IPS-NIHi7 (cell line): ENCODE results near the gene PTCH2.
"Not testable (repeated sequence)": the region's sequence is repeated elsewhere in the genome, so short reads cannot be mapped to it uniquely, and the experiment has no call there.

ENCODE experiments used
- DNase-seq: peaks from one replicate; pipeline ENCODE4 v3.0.0; 2012; ENCODE audit warnings: mixed read lengths; ENCODE audit errors: extremely low spot score

PTCH2 gene

DNA sequence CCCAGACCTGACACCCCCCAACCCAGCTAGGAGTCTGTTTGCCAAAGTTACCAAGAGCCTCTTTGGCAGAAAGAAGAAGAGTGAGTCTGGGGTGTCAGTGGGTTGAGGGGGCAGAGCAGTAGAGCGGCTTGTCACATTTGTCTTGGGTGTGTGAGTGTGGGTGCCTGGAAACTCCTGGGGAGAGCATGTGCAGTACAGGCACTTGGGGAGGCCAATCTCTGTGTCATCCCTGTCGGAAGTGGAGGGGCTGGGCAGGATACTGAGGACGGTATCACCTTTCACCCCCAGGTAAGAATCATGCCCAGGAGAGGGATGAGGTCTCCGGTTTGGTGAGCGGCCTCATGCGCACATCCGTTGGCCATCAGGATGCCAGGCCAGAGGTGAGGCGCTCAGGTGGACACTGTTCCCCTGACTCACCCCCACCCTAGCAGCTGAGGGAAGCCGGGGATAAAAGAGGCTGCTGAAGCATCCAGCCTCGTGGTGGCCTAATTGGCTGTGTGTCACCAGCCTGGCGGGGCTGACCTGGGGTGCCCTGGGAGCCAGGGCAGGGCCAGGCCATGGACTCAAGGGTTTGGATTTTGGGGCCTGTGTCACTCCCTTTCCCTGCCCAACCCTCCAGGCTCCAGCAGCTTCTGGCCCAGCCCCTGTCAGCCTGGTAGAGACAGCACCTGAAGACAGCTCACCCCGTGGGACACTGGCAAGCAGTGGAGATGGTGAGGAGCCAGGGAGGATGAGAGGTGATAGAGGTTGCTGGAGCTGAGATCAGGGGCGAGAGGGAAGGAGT, 39.5 kb downstream of the PTCH2 start:
- DNase-seq: no peak

DNA sequence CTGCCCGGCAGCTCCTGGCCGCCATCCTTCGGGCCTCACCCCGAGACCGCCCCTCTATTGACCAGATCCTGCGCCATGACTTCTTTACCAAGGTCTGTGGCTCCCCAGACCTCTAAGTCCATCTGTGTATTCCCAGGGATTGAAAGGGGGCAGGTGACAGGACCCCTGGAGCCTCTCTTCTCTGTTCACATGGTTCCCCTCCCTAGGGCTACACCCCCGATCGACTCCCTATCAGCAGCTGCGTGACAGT, 40.1 kb downstream of the PTCH2 start:
- DNase-seq: no peak

DNA sequence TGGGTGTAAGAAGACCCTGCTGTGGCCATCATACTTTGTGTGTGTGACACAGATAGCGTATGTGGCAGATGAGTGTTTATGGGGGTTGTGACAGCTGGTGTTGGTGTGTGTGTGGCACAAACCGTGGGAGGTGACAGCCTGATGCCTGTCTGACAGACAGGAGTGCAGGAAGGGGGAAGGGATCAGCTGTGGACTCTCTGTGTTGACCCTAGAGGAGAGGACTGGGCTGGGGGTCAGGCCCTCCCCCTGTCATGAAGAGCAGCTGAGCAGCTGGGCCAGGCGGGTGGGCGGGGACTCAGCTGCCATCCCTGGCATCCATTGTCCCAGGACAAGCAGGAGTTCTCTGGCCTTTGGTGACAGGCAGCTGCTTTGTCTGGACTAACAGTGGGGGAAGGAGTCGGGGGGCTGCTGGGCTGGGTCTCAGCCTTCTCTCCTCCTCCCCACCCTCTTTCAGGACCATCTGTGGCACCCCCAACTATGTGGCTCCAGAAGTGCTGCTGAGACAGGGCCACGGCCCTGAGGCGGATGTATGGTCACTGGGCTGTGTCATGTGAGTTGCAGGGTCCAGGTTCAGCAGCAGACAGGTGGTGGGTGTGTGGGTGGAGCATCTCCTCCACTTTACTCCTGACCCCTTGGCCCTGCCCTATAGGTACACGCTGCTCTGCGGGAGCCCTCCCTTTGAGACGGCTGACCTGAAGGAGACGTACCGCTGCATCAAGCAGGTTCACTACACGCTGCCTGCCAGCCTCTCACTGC, 40.6 kb downstream of the PTCH2 start:
- no peak for DNase-seq

DNA sequence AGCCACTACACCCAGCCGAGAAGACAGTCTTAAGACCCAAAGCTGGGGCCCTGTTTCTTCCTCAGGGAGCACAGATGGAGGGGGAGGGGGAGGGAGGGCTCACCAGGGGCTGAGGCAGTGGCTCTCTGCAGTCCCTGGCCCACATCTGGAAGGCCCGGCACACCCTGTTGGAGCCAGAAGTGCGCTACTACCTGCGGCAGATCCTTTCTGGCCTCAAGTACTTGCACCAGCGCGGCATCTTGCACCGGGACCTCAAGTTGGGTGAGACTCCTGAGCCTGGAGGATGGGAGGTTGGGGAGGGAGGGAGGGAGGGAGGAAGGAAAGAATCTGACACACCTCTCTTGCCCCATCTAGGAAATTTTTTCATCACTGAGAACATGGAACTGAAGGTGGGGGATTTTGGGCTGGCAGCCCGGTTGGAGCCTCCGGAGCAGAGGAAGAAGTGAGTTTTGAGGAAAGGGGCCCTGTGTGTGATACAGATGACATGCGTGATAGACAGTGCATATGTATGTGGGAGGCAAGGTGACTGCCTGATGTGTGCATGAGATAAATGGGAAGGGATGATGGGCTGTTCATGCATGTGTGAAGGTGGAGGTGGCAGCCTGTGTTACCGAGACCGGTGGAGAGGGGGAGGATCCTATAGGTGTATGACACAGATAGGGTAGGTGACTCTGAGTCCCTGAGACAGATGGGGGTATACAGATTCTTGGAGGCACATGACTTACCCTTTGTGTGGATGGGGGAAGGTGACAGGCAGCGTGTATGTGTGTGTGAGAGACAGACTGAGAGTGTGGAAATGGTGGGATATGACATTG, 41.4 kb downstream of the PTCH2 start:
- no peak for DNase-seq

DNA sequence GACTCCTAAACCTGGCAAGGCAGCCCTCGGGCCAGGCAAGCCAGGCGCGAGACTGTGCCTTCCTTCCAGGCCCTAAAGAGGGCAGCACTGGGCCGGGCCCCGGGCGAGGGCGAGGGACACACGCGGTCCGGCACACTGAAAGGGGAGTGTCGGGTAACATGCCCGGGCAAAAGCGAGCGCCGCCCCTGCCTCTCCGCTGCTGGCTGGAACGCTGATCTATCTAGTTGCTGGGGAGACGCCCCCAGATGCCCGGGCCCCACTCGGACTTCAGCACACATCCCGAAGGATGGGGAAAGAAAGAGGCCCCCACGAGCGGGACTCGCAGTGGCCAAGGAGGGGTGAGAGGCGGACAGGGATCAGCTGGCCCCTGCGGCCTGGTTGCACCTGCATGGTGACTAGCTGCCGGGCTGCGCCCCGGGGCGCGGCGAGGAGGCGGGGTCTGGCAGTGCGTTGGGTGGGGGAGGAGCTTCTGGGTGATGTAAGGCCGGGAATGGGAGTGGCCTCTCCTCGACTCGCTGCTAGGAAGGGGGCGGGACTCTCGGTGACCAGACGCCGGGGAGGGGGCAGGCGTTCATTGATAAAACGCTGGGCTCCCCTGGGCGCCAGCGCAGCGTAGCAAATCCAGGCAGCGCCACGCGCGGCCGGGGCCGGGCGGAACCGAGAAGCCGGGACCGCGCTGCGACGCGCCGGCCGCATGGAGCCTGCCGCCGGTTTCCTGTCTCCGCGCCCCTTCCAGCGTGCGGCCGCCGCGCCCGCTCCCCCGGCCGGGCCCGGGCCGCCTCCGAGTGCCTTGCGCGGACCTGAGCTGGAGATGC, 43.1 kb downstream of the PTCH2 start, which contains the start of gene PLK3:
TSS of gene PLK3 (plus strand) at position 608 of the 815 bp plus-strand sequence. CDS start at position 695, 87 bp downstream.
- peak; percentile 88 for DNase-seq

DNA sequence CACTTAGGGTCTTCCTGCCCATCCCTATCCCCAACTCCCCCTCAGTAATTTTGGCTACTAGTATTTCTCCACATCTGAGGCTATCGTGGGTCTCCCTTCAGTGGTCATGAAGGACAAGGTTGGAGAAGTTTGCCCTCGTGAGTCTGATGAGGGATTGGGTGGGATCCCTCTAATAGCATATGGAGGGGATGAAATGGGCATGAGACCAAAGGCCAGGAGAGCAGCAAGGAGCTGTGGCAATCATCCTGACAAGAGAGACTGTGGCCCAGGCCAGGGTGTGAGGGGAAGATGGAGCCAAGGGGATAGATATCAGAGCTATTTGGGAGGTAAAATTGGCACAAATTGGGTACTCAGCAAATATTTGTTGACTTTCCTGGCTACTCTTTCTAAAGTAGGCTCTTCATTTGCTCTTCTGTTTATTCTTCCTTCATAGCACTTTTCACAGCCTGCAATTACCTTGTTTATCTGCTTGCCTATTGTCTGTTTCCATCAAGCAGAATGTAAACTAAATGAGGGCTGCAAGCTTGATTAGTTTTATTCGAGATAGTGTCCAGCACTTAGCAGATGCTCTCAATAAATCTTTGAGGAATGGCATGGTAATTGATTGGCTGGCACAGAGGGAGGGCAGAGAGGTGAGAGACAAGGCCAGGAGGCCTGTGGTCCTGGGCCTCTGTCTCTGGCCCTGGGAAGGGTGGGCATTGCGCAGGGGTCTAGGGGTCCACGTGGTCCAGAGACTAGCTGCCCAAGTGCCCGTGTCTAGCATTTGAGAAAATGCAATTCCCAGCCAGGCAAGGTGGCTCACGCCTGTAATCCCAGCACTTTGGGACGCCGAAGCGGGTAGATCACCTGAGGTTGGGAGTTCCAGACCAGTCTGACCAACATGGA, 44.3 kb downstream of the PTCH2 start:
- DNase-seq: no peak

DNA sequence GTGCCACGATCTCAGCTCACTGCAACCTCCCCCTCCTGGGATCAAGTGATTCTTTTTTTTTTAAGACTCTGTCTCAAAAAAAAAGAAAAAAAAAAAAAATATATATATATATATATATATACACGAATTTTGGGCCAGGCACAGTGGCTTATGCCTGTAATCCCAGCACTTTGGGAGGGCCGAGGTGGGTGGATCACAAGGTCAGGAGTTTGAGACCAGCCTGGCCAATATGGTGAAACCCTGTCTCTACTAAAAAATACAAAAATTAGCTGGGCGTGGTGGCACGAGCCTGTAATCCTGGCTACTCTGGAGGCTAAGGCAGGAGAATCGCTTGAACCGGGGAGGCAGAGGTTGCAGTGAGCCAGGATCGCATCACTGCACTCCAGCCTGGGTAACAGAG, 45.2 kb downstream of the PTCH2 start:
- not testable (repeated sequence) for DNase-seq

DNA sequence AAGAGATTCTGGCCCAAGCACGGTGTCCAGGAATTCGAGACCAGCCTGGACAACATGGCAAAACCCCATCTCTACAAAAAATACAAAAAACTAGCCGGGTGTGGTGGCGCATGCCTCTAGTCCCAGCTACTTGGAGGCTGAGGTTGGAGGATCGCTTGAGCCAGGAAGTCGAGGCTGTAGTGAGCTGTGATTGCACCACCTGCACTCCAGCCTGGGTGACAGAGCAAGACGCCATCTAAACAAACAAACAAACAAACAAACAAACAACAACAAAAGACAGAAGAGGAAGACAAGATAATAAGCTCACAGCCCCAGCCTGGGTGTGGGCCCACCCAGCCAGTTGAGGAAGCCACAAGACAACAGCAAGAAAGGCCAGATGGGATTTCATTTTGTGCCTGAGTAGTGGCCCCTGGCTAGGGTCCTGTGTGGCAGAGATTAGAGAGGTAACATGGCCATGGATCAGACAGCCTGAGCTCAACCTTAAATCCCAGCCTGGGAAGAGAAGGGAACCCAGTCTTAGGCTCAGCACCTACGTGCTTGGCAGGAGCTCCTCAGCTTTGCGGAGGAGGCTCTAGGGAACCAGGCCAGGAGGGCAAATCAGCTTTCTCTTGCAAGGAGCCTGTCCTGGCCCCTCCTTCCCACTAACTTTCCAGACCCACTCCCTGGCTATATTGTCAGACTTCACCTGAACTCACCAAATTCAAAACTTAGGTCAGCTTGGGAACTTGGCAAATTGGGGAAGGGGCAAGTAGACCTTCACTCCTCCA, 50.1 kb downstream of the PTCH2 start:
- DNase-seq: no peak

DNA sequence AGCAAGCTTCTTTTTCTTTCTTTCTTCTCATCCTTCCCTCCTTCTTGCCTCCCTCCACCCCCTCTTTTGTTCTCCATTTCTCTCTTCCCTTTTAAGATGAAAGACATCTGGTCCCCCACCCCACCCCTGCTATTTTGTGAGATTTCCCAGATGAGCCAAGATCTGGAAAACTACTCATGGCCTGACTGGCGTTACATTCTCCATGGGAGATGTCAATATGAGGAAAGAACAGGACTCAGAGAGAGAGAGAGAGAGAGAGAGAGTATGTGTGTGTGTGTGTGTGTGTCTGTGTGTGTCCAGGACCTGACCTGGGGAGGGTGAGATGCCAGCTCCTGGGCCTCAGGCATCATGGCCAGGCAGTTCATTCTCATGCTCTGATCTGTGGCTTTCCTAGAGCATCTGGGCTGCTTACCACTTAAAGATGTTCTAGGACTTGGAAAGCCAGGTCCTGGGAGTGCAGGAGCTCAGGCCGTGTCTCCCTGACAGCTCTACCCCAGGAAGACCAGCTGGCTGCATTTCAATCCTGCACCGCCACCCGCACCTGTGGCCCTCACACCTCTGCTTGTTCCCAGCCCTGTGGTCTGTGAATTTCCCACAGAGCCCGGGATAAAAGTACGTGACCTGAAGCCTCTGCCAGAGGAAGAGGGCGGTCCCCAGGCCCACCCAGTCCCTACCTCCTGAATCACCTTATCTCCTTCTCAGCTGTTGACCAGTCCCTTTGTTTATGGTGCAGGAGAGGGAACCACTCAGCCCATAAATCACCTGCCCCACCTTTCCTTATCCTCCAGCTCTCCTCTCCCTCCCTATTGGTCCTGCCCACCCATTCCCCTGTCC, 51.9 kb downstream of the PTCH2 start:
- DNase-seq: no peak

DNA sequence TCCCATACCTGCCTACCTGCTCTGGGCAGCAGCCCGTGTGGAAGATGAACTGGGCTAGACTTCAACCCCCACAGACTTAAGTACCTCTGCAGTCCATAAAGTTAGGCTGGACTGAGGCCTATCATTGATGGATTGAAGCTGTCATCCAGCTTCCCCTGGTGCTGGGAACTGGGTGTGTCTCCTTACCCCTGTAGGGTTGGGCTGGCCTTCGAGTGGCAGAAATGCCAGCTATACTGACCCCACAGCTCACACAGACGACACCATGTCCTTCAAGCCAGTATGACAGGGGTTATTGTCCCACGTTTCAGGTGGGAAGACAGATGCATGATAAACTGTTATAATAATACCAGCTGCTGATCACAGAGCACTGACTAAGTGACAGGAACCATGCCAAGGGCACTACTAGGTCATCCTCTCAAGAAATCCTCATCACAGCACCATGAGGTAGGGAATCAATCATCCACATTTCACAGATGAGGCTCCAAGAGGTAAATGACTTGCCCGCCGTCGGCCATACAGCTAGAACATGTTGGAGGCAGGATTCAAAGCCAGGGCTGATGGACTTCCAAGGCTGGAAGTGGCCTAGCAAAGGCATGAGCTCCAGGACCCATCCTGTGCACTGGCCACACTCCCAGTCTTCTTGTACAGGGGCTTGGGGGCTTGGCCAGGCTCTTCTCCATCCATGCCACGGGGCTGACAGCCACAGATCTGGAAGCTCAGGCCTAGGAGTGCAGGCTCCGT, 54.8 kb downstream of the PTCH2 start, which contains the start of gene BEST4:
TSS of gene BEST4 (minus strand) at position 51 of the 741 bp plus-strand sequence. CDS start 465 bp downstream, outside the sequence.
- DNase-seq: no peak

DNA sequence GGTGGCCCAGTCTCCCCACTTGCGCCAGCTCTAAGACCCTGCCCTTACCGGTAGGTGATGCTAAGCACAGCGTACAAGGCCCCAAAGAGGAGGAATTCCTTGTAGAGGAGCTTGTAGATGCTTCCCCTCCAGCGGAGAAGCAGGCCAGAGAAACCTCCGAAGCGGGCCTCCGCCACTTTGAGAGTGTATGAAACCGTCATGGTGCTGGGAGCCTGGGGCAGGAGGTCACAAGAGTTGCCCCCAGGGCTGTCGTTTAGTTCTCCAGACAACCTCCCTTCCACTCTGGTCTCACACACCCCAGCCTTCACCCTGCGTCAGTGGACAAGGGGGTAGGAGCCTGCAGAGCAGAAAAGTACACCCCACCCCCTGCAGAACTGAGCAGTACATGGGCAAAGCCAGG, 55.5 kb downstream of the PTCH2 start:
- DNase-seq: no peak

DNA sequence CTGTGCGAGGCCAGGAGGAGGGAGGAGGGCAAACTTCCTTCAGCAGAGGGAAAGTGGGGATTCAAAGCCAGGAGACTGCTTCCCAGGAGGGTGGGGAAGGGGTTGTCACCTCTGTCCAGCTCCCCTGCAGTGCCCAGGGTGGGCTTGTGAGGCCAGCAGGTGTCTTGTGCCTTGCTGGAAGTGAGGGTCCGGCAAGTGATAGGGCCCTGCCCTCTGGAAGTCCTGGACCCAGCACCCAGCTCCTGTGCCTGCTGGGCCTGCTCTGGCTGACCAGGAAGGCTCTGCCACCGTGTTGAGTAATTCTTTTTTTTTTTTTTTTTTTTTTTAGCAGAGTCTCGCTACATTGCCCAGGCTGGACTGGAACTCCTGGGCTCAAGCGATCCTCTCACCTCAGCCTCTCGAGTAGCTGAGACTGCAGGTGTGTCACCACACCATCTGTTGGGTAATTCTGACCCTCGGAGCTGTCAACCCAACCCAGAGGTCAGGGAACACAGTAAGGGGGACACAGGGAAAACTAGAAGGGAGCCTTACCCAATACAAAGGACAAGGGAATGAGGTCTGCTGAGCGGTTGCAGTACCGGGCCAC, 56.1 kb downstream of the PTCH2 start:
- no peak for DNase-seq

DNA sequence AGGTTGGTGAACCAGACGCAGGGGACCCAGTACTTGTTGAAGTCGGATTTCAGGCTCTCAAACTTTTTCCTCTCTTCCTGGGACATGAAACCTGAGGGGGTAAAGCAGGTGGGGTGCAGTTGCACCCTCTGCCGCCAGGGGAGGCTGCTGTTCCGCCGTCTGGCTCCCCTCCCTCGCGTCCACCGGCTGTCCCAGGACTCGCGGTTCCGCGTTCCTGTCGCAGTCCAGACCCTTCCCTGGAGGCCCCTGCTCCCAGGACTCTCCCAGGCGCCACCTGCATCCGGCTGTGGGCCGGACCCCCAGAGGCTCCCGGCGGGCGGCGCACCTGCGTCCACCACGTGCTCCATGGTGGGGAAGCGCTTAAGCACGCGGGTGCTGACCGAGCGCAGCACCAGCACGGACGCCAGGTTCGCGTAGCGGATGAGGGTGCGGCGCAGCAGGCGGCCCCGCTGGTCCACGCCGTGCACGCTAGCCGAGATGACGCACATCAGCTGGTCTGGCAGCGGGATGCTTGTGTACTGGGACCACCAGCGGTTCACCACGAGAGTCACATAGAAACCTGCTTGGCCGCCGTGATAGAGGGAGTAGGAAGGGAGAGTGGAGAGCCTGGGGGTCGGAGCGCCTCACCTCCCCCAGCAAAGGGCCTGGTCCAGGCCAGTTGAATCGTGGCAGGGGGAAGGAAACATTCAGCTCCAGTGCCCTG, 56.8 kb downstream of the PTCH2 start:
- DNase-seq: peak; percentile 79

DNA sequence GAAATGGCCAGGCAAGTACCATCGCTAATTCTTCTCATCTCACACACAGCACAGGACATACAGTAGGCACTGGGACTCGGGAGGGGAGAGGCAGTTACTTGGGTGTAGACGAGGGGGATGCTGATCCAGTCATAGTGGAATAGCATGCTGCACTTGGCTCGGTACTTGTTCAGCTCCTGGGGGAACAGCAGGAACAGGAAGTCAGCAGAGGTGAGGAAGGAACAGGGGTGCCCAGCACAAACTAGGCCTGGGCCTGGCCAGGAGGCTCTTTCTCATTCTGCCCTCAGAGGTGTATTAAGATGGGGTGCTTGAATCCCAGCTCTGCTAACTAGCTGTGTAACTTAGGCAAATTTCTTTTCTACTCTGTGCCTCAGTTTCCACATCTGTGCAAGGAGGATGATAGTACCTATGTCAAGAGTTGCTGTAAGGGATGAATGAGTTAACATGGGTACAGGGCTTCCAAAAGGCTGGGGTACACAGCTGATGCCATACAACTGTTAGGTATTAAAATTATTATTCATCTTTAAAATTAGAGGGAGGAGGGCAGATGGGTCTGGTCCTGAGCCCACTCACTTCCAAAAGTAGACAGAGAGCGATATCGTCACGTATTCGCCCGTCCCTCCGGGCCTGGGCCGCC, 57.4 kb downstream of the PTCH2 start:
- no peak for DNase-seq

DNA sequence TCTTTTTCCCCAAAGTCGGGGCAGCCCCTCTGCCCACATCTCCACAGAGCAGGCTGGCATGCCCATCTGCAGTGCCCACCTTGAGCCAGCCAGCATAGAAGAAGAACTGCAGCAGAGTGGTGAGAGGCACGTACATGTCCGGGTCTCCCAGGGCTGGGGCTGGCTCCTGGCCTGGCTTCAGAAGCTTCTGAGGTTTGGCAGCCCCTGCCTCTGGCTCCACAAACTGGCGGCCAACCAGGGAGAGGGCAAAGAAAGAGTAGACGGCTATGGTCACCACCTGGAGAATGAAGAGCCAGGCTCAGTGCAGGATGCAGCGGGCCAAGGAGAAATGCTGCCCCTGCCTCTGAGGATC, 58.0 kb downstream of the PTCH2 start:
- DNase-seq: no peak

DNA sequence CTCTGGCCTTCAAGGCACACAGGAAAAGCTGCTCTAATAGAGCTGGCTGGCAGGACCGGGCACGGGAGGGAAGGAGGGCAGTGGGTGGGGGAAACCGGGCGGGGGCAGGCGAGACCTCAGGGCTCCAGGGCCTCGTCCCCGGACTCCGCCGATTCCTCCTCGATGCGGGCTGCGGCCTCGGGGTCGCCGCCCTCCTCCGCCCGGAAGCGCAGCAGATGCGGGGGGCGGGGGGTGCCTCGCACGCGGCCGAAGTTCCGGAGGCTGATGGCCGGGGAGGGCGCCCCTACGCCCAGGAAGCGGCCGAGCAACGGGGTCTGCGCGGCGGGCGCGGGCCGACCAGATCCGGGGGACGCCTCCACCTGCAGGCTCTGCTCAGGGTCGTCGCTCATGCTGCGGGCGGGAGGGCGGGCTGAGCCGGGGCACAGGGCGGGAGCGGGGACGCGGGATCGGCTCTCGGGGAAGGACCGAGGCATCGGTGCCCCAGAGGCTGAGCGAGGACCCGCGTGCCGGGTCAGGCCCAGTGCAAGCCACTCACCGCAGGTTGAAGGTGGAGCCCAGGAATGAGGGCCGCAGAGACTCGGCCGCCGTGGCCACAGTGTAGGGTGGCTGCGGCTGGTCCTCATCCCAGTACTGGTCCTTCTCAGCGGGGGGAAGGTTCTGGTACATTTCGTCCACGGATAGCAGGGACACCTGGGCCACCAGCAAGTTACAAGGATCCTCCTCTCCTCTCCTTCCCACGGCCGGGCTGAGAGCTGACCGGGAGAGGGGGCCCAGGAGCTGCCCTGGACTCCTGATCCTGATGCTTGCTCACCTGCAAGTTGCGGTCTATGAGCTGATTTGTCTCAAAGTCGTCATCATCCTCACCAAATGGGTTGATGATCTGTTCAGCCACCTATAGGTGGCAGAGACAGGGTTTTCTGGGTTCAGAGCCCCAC, 58.7 kb downstream of the PTCH2 start:
- DNase-seq: peak; percentile 31
